Neural cell (in vitro differentiated cells): ENCODE results near the gene TNNT2. TPM values are rescaled to one million over a fixed set of nuclear protein-coding genes. Genes with fewer than 3 reads are reported as not detected.

Experiments
- H2AFZ ChIP-seq: fragments of 200-600, 300-800 bp; sonication (generic), shearing (Covaris generic); 2 replicates; pipeline ENCODE4 v1.6.0; 2014; ENCODE audit warnings: low read depth, mild to moderate bottlenecking, antibody characterized with exemption, low read length, moderate library complexity
- H3F3A ChIP-seq: fragments of 200-600 bp; shearing (Covaris generic); 2 replicates; pipeline ENCODE4 v1.6.1; 2016; ENCODE audit warnings: mild to moderate bottlenecking, moderate library complexity, mixed read lengths, antibody characterized with exemption, low read length; ENCODE audit not compliant: insufficient read depth, poor library complexity, severe bottlenecking
- H3K27ac ChIP-seq: fragments of 200-600, 300-800 bp; sonication (generic), shearing (Covaris generic); 2 replicates; pipeline ENCODE4 v1.5.1; 2014; ENCODE audit warnings: mild to moderate bottlenecking, low read length, moderate library complexity
- H3K27me3 ChIP-seq: fragments of 300-800, 200-600 bp; sonication (generic), shearing (Covaris generic); 2 replicates; pipeline ENCODE4 v1.6.0; 2014; ENCODE audit warnings: mild to moderate bottlenecking, low read depth, low read length, moderate library complexity; ENCODE audit not compliant: insufficient read depth
- H3K36me3 ChIP-seq: fragments of 300-800, 200-600 bp; sonication (generic), shearing (Covaris generic); 2 replicates; pipeline ENCODE4 v1.5.1; 2014; ENCODE audit warnings: mild to moderate bottlenecking, antibody characterized with exemption, low read length, moderate library complexity; ENCODE audit not compliant: insufficient read depth
- H3K4me2 ChIP-seq: fragments of 300-800, 200-600 bp; sonication (generic), shearing (Covaris generic); 2 replicates; pipeline ENCODE4 v1.6.0; 2014; ENCODE audit warnings: mild to moderate bottlenecking, low read length
- H3K4me3 ChIP-seq: fragments of 300-800, 200-600 bp; sonication (generic), shearing (Covaris generic); 2 replicates; pipeline ENCODE4 v1.5.1; 2014; ENCODE audit warnings: mild to moderate bottlenecking, low read length, moderate library complexity
- H3K79me2 ChIP-seq: fragments of 200-600 bp; shearing (Covaris generic); replicated peaks from 2 replicates; pipeline ENCODE4 v1.6.0; 2014; ENCODE audit warnings: mild to moderate bottlenecking, low read length, moderate library complexity; ENCODE audit not compliant: insufficient read depth
- H3K9ac ChIP-seq: fragments of 300-800, 200-600 bp; sonication (generic), shearing (Covaris generic); 2 replicates; pipeline ENCODE4 v1.6.1; 2016; ENCODE audit warnings: mild to moderate bottlenecking, low read length, mixed read lengths
- H3K9me2 ChIP-seq: fragments of 200-600 bp; shearing (Covaris generic); 2 replicates; pipeline ENCODE4 v1.6.1; 2016; ENCODE audit warnings: mild to moderate bottlenecking, low read length, mixed read lengths; ENCODE audit not compliant: insufficient read depth
- H3K9me3 ChIP-seq: fragments of 200-600, 300-800 bp; sonication (generic), shearing (Covaris generic); 2 replicates; pipeline ENCODE4 v1.6.1; 2016; ENCODE audit warnings: mild to moderate bottlenecking, mixed run types, low read length, moderate library complexity, mixed read lengths
- H4K20me1 ChIP-seq: fragments of 200-600 bp; shearing (Covaris generic); 2 replicates; pipeline ENCODE4 v1.6.1; 2016; ENCODE audit warnings: mild to moderate bottlenecking, mixed run types; ENCODE audit not compliant: insufficient read depth
- EP300 ChIP-seq: fragments of 450-650 bp; conservative IDR thresholded peaks from 2 replicates; pipeline ENCODE4 v1.6.1; 2014; ENCODE audit warnings: antibody characterized with exemption, mild to moderate bottlenecking, moderate library complexity; ENCODE audit not compliant: poor library complexity, severe bottlenecking
- EZH2 ChIP-seq: fragments of 200-600, 300-800 bp; shearing (Covaris generic), sonication (generic); IDR thresholded peaks from 2 replicates; pipeline ENCODE4 v1.6.1; 2014; ENCODE audit warnings: antibody characterized with exemption, low read length, borderline replicate concordance, mild to moderate bottlenecking; ENCODE audit not compliant: insufficient read depth, poor library complexity, severe bottlenecking
- MXI1 ChIP-seq: fragments of 450-650 bp; conservative IDR thresholded peaks from 2 replicates; pipeline ENCODE4 v1.6.1; 2014; ENCODE audit warnings: antibody characterized with exemption, mild to moderate bottlenecking; ENCODE audit not compliant: poor library complexity, severe bottlenecking
- POLR2AphosphoS5 ChIP-seq: IDR thresholded peaks from 2 replicates; pipeline ENCODE4 v1.6.1; 2012
- RAD21 ChIP-seq: fragments of 450-650 bp; conservative IDR thresholded peaks from 2 replicates; pipeline ENCODE4 v1.6.1; 2014; ENCODE audit warnings: antibody characterized with exemption, mild to moderate bottlenecking, moderate library complexity
- REST ChIP-seq: IDR thresholded peaks from 2 replicates; pipeline ENCODE4 v1.6.1; 2012; ENCODE audit warnings: borderline replicate concordance
- SMC3 ChIP-seq: fragments of 450-650 bp; conservative IDR thresholded peaks from 2 replicates; pipeline ENCODE4 v1.6.1; 2014; ENCODE audit warnings: antibody characterized with exemption, mild to moderate bottlenecking, moderate library complexity; ENCODE audit not compliant: poor library complexity
- TAF1 ChIP-seq: IDR thresholded peaks from 2 replicates; pipeline ENCODE4 v1.6.1; 2012; ENCODE audit warnings: low read depth
- polyA plus RNA-seq: library from polyadenylated mRNA; depleted of rRNA; stranded (reverse); fragments of >200 nt; gene quantifications from 2 replicates; pipeline ENCODE4 v1.2.3, GENCODE V29; 2014
- TF ChIP-seq, protein P1 (sequence below): fragments of 450-650 bp; IDR thresholded peaks from 2 replicates; pipeline ENCODE4 v1.5.1; 2014; ENCODE audit warnings: antibody characterized with exemption, mild to moderate bottlenecking, moderate library complexity; ENCODE audit not compliant: poor library complexity, severe bottlenecking

The TNNT2 gene
- polyA plus RNA-seq, 1 donor from 2014 or later = not detected

- Histone ChIP-seq H3K4me3 (no peak overlapping the region), H3K27me3 (no peaks in the 10 kb centered on the region), H3K9me2 (no peaks in the 10 kb centered on the region), H3K79me2 (no peaks in the 10 kb centered on the region), H3K27ac (no peak overlapping the region), H4K20me1 (no peaks in the 10 kb centered on the region), H3F3A (no peaks in the 10 kb centered on the region), H3K36me3 (no peaks in the 10 kb centered on the region), H3K9ac (no peak overlapping the region), H2AFZ (no peak overlapping the region), H3K9me3 (no peaks in the 10 kb centered on the region), H3K4me2 (no peak overlapping the region)
- TF ChIP-seq EZH2 (no peak), MXI1 (no peak), POLR2AphosphoS5 (no peak), RAD21 (no peak), REST (no peak), EP300 (no peak), TAF1 (no peak), SMC3 (no peak)
- TF ChIP-seq, protein P1, sequence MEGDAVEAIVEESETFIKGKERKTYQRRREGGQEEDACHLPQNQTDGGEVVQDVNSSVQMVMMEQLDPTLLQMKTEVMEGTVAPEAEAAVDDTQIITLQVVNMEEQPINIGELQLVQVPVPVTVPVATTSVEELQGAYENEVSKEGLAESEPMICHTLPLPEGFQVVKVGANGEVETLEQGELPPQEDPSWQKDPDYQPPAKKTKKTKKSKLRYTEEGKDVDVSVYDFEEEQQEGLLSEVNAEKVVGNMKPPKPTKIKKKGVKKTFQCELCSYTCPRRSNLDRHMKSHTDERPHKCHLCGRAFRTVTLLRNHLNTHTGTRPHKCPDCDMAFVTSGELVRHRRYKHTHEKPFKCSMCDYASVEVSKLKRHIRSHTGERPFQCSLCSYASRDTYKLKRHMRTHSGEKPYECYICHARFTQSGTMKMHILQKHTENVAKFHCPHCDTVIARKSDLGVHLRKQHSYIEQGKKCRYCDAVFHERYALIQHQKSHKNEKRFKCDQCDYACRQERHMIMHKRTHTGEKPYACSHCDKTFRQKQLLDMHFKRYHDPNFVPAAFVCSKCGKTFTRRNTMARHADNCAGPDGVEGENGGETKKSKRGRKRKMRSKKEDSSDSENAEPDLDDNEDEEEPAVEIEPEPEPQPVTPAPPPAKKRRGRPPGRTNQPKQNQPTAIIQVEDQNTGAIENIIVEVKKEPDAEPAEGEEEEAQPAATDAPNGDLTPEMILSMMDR = no peak
These were observed 28.4 kb downstream of the TNNT2 start for GRCh38 chr1:201349092-201349491.

- Histone ChIP-seq H3K79me2 (no peaks in the 10 kb centered on the region), H3K36me3 (no peaks in the 10 kb centered on the region), H3K9me2 (no peaks in the 10 kb centered on the region), H3K4me3 (no peak overlapping the region), H2AFZ (no peak overlapping the region), H4K20me1 (no peaks in the 10 kb centered on the region), H3F3A (no peaks in the 10 kb centered on the region), H3K9ac (no peak overlapping the region), H3K9me3 (no peaks in the 10 kb centered on the region), H3K27me3 (no peaks in the 10 kb centered on the region), H3K4me2 (no peak overlapping the region), H3K27ac (no peak overlapping the region)
- TF ChIP-seq, protein P1 = peak; percentile 25
- TF ChIP-seq MXI1 = no peak
These were observed 29.3 kb downstream of the TNNT2 start for GRCh38 chr1:201348211-201348566.
